GM03348 (cell line): ENCODE measurements around the gene PSAP.

Experiments
- DNase-seq: peaks from one replicate; pipeline ENCODE4 v3.0.0; 2012; ENCODE audit warnings: low spot score

PSAP gene

DNA sequence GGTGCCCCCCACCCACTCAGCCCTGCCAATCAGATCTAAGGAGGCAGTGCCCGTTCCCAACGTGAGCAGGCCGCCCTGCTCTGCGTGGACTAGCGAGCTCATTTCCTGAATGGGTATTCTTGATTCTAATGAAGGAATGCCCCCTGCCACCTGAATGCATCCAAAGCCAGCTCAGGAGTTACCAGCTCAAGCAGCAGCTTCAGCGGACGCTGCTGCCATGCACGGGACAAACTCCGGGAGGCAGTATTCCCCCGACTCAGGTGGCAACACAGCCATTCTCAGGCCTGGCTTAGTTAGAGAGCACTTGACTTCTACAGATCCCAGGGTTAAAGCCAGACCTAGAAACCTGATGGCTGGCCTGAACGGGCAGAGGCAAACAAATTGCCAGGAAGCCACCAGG is 25.8 kb downstream of the PSAP start:
- no peak for DNase-seq

DNA sequence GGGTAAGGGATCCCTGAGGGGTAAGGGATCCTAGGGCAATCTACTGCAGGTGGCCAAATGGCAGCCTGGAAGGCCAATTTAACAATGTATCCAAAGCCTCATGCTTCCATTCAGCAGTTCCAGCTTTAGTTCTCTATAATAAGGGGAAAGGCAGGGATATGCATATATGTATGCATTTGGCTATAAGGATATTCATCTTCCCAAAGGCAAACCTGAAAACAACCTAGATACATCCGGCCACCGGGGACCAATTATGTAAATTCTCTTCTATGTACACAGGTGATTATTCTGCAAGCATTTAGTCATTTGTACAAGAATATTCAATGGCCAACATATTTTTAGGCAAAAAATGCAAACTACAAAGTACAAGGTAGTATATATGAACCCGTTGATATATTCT is 26.7 kb downstream of the PSAP start:
- DNase-seq = no peak

DNA sequence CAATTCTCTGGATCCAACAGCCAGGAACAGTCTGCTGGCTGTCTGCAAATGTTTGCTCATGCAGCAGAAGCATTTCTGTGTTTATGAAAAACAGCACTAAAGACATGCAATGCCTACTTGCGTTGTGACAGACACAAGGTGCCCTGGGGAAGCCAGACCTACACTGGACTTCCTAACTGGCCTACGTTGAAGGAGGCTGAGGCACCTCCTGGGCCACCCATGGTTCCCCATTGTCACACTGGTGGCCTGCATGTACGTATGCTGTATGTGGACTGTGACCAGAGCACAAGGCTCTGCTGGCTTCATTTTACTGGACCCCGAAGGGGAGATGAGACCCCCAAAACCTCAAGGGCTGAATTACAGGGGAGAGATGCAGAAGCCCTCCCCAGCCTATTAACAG is 27.7 kb downstream of the PSAP start:
- no peak for DNase-seq

DNA sequence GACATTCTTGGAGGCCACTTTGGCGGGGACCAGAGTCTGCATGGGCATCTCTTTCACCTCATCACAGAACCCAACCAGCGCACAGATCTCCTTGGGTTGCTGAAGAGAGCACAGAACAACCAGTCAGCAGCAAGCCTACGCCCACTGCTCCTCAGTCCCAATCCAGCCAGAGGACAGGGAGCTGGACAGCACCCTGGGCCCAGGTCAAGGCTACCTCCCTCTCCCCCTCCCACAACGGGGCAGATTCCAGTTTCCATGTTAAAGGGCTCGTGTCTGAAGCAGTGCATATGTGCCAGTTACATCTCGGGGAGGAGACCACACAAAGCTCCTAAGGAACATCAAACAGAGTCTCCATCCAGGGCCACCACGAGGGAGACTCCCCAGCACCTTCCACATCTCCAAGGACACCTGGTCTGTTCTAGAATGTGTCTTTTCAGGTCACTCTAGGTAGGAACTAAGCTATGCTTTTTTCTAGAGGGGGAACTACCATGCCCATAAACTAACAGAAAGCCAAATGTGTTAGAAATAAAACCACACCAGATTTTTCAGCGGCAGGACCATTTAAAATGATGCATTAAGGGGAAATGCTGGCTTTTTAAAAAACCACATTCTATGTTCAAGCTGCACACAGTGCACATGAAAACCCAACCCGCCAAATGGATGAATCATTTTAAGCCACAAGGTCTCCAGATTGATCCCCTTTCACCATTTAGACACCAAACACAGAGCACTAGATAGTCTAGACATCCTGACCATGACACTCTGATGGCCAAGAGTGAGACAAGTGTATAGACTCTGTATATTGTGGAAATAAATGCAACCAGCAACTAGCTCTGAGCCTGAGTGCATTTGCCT is 28.9 kb downstream of the PSAP start:
- DNase-seq = no peak

DNA sequence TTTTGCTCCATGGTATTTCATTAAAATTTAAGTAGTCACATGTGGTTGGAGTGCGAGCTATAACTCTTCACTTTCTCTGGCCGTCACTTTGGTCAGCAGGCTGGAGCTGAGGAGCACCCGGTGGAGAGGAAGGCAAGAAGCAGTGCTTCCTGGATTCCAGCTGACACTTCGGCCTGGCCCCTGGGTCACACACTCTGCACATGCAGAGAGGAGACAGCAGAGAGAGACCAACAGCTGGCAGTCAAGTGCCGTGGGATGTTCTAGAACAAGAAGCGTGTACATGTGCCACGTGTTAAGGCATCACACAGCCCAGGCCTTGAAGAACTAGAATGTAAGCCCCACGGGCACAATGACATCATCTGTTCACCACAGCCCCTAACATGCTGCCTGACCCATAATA is 30.1 kb downstream of the PSAP start:
- no peak for DNase-seq

DNA sequence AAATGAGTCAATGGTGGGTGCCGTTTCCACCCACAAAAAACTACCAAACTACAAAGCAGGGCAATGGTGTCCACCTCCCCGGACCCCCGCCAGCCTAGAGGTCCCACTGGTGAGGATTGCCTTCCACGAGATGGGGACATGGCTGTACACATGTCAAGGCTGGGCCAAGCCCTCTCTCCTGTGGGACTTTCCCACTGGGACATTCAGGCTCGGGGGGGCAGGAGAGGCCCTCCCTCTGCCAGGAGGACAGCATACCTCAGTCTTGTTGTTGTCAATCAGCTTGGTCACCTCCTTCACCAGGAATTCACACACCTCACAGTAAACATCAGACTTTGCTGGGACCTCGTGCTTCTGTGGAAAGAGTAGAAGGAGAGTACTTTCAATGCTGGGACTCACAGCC is 31.1 kb downstream of the PSAP start:
- no peak for DNase-seq

DNA sequence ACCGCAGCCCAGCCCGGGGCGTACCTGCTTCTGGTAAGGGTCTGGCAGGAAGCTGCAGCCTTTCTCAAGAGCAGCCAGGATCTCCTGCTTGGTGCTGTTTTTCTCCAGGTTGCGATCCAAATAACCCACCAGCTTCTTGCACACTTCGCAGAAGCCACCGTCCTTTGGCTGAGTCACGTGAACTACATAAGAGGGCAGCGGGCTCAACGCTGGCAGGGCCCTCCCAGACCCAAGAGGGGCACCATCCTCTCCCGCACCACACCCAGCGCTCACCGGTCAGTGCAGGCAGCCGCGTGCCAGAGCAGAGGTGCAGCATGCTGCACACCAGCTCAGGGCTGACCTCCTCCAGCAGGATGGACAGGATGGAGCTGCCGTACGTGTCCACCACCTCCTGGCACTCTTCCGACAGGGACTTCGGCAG is 31.6 kb downstream of the PSAP start:
- DNase-seq = no peak

DNA sequence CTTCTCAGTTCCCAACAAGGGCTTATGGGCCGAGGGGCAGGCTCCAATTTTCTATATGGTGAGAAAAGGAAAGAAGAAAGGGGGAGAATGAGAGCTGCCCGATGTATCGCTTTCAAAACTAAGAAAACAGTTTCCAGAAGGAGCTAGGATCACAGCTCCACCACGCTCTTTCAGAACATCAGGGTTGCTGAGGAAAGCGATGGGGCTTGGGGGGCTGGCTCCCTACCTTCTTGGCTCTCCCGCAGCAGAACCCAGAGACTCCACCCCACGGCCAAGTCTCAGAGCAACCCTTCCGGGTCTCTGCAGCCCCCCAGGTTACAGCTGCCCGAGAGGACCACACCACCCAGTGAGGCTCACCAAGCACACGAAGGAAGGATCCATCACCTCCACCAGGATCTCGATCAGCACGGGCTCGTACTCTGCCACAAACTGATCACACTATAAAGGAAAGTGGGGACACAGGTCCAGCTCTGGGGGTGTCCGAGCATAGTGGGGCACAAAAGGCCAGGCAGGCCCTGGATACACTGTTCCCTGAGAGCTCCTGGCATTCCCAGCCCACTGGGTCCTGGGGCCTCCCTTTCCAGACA is 32.3 kb downstream of the PSAP start:
- no peak for DNase-seq

DNA sequence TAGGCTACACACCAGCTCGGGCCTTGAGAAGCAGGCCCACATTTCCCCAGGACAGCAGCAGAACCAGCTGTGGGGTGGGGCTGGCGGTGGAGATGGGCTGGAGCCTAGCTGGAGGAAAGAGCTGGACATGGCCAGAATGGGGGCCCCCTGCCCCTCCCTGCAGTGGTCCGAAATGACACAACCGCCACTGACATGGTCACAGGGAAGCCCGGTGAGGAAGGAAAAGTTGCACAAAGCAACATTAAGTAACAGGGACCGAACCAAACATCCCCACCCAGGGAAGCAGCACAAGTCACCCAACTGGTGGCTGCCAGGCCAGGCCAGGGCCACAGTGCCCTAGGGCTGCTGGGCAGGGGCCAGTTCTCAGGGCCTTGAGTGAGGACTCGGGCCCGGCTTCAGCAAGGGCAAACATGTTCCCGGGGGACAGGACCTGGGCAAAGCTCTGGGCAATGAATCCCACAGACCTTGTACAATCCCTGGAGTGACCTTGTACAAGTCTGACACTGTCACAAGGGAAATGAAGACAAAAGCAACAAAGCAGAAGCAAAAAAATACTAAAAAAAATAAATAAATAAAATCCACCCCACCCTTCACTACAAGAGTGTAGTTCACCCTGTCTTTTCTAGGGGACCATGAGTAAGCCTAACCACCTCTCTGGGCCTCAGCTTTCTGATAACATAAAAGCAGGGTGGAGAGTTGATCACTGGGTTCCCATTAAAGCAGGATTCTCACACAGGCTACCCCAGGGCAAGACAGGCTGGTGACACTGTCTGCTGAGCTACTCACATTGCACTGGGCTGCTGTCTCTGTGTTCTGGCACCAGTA is 33.0 kb downstream of the PSAP start:
- no peak for DNase-seq

DNA sequence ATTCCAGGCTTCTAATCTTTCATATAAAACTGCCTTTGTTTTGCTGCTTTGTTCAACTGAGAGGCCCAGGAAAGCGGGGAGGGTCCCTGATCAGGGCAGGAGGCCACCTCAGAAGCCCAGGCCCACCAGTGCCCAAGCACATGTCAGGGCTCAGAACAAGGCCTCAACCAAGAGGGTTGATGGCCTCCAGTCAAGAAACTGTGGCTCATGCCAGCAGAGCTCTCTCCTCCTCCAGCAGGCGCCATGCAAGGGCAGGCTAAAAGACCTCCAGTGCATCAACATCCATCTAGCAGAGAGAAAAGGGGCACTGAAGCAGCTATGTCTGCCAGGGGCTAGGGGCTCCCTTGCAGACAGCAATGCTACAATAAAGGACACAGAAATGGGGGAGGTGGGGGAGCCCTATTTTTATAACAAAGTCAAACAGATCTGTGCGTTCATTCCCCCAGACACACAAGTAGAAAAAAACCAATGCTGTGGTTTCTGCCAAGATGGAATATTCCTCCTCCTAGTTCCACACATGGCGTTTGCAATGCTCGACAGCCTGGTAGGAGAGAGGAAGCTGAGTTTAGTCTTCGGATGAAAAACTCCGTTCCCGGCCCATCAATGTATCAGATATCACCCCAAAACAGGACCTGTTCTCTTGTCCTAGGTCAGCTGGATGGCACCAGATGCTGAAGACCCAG is 34.0 kb downstream of the PSAP start:
- DNase-seq = no peak

DNA sequence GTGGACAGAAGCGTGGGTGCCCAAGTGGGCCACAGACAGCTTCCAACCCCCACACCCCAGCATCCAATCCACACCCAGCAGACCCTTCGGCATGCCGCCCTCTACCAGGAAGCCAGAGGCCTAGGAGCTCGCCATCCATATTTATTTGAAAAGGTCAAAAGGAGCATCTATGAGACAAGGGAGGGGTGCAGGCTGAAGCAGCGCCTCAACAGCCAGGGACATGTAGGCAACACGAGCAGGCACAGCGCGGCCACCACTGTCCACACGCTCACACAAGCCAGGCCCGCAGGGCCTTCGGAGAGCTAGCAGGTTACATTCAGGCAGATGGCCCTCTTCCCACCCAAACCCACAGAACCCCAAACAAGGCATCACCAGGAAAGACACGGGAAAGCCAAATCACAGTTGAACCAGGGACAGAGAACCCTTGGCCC is 34.6 kb downstream of the PSAP start:
- DNase-seq = no peak

DNA sequence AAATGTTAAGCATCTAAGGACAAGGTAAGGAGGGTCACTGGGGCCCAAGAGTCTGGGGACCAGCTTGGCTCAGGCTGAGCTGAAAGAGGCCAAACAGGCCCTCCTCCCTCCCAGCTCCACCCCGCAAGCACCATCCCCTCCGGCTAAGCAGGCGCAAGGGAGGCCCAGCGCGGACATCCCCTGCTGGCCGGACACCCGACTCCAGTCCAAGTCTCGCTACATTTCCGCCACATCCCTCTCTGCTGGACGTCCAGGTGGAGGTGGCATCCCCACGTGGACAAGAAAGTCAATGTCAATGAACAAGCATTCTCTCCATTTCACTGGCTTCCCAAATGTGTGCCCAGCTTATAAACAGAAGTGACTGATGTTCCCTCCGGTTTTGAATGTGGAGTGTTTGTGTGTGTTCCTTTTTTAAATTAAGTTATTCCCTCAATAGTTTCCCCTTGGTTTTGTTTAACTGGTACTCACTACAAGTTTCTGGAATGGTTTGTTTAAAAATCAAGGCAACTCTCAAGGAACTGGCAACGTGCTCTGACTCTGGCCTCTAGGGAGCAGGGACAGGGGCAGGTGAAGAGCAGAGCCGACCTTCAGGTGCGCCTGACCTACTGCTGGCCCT is 35.4 kb downstream of the PSAP start:
- no peak for DNase-seq

DNA sequence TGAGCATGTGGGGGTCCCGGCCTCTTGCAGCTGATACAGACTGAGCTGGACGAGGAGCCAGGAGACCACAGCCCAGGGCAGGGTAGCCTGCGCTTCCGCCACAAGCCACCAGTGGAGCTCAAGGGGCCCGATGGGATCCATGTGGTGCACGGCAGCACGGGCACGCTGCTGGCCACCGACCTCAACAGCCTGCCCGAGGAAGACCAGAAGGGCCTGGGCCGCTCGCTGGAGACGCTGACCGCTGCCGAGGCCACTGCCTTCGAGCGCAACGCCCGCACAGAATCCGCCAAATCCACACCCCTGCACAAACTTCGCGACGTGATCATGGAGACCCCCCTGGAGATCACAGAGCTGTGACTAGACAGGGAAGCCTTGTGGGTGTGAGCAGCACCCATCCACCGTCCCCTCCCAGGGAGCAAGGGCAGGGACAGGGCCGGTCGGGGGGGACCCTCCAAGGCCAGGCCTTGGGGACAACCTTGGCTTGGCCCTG is 36.1 kb downstream of the PSAP start:
- no peak for DNase-seq

DNA sequence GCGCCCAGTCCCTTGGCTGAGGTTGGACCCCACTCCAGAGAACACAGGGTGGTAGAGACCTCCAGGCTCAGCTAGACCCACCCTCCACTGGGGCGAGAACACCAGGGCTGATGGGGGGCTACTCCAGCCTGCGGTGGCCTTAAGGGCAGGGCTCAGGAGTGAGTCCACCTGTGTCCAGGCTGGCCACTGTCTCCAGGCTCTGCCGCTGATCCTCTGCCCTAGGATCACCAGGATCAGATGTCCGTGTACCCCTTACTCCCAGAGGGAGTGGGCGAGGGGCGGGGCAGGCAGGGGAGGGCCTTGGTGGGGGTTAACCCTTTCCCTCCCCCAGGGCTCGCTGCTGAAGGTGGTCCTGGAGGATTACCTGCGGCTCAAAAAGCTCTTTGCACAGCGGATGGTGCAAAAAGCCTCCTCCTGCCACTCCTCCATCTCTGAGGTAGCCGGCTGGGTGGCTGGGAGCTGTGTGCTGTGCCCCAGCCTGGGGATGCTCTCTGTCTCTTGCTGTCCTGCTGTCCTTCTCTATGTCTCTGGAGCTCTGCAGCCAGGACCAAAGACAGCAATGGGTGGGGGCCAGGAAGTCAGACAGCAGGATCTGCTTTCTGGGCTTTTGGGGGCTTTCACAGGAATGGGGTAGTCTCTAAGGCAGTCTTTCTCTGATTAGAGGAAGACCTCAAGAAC is 38.0 kb downstream of the PSAP start:
- no peak for DNase-seq

DNA sequence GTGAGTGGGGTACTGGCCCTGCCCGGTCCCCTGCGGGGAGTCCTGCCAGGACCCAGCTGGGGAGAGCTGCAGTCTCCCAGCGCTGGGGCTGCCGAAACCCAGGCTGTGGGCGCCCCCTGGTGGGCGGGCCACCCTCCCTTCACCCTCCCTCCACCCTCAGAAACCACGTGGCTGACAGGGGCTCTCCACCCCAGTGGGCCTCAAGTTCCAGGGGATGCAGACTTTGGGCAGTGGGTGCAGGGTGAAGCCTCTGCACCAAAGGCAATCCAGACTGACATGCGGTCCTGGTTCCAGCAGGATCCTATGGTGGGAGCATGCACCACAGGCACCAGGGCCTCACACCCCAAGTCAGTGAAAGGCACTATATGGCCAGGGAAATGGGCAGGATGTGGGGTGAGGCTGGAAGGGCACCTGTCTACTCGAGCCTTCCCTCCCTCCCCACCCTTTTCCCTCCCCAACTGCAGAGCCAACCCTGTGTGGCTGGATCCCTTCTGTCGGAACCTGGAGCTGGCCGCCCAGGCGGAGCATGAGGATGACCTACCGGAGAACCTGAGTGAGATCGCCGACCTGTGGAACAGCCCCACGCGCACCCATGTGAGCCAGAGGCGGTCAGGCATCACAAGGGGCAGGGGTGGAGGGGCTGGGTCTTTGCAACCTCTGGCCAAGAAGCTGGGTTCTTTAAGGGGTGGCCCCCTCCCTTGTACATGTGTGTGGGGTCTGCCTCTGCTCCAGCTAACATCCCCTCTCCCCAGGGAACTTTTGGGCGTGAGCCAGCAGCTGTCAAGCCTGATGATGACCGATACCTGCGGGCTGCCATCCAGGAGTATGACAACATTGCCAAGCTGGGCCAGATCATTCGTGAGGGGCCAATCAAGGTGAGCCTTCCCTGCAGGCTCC is 38.8 kb downstream of the PSAP start:
- DNase-seq = peak; percentile 90

DNA sequence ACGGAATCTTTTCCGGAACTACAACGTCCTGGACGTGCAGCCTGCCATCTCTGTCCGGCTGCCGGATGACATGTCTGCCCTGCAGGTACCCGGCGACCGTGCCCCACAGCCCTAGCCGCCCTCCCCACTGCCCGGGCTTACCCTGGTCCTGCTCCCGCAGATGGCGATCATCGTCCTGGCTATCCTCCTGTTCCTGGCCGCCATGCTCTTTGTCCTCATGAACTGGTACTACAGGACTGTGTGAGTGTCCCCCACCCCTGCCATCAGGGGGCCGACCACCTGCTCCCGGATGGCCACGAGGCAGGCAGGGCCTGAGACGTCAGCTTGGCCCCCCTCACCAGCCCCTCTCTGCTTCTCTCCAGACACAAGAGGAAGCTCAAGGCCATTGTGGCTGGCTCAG is 39.7 kb downstream of the PSAP start:
- no peak for DNase-seq

DNA sequence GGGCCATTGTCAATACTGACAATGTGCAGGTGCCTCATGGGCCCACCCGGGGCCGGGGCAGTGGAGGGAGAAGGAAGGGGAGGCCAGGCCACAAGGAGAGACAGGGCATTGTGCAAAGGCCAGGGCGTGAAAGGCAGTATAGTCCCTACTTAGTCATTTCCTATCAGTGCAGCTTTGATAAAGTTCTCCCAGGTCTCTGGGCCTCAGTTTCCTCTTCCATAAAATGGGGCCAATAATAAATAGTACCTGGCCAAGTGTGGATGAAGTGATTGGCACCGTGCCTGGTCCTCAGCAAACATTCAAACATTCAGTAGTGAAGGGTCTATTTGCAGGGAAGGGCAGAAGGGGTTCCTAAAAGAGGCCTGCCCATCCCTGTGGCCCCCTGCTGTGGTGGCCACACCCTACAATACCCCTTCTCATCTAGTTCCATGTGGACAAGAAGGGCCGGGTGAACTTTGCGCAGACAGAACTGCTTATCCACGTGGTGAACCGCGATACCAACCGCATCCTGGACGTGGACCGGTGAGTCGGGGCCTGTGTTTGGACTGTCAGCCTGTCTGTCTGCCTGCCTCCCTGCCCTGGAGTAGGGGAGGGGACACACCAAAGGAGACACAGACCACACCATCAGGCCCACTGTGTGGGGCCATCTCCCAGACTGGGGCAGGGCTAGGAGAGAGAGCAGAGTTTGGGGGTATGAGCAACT is 40.9 kb downstream of the PSAP start:
- no peak for DNase-seq

DNA sequence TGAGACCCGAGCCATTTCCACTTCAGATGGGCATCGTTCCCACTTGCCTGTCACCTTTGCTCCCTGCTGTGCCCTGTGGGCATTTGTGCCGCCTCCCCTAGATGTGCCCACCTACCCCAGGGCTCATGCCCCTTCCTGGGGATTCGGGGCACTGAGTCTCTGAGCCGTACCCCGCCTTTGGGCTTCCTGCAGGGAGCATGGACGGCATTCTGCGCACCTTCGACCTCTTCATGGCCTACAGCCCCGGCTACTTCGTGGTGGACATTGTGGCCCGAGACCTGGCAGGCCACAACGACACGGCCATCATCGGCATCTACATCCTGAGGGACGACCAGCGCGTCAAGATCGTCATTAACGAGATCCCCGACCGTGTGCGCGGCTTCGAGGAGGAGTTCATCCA is 41.4 kb downstream of the PSAP start:
- no peak for DNase-seq
